Stomach (tissue), 4 donors: ENCODE measurements around the gene BPIFB3.

Source experiments
- EP300 ChIP-seq: sonication (generic); formaldehyde crosslinking; IDR thresholded peaks from one replicate; pipeline ENCODE4 v1.6.1; 2017; ENCODE audit warnings: antibody characterized with exemption
- POLR2A ChIP-seq, 4 donors: fragments of 450-650 bp; IDR thresholded peaks; one replicate each; pipeline ENCODE4 v1.6.1; 2016; ENCODE audit warnings: antibody characterized with exemption in 4 of 4, control low read depth in 2 of 4, mild to moderate bottlenecking in 1 of 4, moderate library complexity in 1 of 4
- POLR2AphosphoS5 ChIP-seq, 3 donors: sonication (generic); formaldehyde crosslinking; IDR thresholded peaks; one replicate each; pipeline ENCODE4 v1.6.1; 2016; ENCODE audit warnings: antibody characterized with exemption in 3 of 3
- TF ChIP-seq, protein P1 (sequence below), 7 experiments: fragments of 450-650 bp in 4 of 7; fragments of 200-600 bp in 3 of 7; sonication (generic) in 3 of 7; IDR thresholded peaks; one replicate each; pipeline ENCODE4 v1.5.1; 2016 to 2019; ENCODE audit warnings: antibody characterized with exemption in 7 of 7, control low read depth in 2 of 7, mild to moderate bottlenecking in 1 of 7

DNA sequence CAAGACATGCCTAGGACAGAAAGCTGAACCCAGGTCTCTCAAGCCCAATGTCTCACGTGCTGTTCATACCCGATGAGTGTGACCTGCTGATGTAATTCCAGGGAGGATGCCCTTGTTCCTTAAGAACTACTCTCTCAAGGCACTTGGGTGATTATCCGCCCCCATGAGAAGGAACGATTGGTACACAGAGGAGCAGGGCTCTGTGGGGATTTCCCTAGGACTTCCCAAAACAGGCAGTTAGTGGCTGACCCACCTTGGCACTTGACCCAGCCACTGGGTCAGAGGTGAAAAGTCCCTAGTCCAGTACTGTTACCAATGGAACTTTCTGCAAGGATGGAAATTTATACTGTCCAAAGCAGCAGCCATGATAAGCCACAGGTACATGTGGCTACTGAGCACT lies 31.4 kb upstream of the BPIFB3 start:
- TF ChIP-seq POLR2A (IDR thresholded peaks at IDR 0.05) = no peak
- TF ChIP-seq, protein P1, sequence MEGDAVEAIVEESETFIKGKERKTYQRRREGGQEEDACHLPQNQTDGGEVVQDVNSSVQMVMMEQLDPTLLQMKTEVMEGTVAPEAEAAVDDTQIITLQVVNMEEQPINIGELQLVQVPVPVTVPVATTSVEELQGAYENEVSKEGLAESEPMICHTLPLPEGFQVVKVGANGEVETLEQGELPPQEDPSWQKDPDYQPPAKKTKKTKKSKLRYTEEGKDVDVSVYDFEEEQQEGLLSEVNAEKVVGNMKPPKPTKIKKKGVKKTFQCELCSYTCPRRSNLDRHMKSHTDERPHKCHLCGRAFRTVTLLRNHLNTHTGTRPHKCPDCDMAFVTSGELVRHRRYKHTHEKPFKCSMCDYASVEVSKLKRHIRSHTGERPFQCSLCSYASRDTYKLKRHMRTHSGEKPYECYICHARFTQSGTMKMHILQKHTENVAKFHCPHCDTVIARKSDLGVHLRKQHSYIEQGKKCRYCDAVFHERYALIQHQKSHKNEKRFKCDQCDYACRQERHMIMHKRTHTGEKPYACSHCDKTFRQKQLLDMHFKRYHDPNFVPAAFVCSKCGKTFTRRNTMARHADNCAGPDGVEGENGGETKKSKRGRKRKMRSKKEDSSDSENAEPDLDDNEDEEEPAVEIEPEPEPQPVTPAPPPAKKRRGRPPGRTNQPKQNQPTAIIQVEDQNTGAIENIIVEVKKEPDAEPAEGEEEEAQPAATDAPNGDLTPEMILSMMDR (IDR thresholded peaks at IDR 0.05) = no peak
- no peak for TF ChIP-seq EP300
- no peak for TF ChIP-seq POLR2AphosphoS5 (IDR thresholded peaks at IDR 0.05)
